SK-N-SH treated with all-trans-retinoic acid at 6 μM for 48 hours (cell line): ENCODE data around the gene TIMM23.

Experiments
- TCF4 ChIP-seq: fragments of 250-450 bp; sonication (Bioruptor Pico); IDR thresholded peaks from 2 replicates; pipeline ENCODE4 v1.8.0; 2021; ENCODE audit warnings: mild to moderate bottlenecking, moderate library complexity, borderline replicate concordance
- ZFP3 ChIP-seq: fragments of 250-450 bp; sonication (Bioruptor Pico); IDR thresholded peaks from 2 replicates; pipeline ENCODE4 v1.5.0; 2020; ENCODE audit warnings: mild to moderate bottlenecking, moderate library complexity

DNA sequence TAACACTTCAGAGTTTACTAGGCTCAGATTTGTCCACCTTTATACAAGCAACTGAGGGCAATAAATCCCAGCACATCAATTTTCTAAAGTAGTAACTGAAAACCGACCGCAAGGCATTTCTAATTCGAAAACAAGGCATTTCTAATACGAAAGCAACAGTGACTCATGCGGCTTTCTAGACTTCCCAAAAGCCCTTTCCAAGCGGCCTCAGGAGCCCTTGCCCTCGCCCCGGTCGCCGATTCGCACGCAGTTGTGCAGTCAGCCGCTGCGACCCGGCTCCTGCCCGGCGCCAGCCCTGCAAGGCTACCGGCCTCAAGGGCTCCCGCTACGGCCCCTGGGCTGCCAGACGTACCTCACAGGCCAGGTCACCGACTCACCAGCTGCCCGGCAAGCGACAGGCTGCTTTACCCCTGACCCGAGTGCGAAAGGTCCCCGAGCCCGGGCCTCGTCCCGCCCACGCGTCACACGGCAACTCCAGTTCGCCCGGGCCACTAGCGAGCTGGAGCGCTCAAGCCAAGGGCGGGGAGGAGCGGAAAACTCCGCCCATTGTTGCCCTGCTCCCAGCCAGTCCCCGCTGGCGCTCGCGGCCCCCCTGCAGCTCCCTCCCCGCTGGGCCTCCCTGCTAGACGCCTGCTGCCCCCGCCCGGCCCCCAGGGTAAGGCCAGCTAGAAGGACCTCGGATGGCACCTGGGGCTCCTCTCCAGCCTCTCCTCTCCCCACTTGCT is 50.9 kb downstream of the TIMM23 start:
- 0 out of 2 replicates have a peak, but pooled peaks have one; percentile 13 for TF ChIP-seq ZFP3 (CRISPR knock-in tag)
- no peak for TF ChIP-seq TCF4
